Myocyte (in vitro differentiated cells): ENCODE data around the gene GRPEL1. TPM values are rescaled to one million over a fixed set of nuclear protein-coding genes. Genes with fewer than 3 reads are reported as not detected.

Experiments used
- DNase-seq: peaks from one replicate; pipeline ENCODE4 v3.0.0-alpha.2; 2012; ENCODE audit warnings: low read depth
- total RNA-seq: library from RNA; depleted of rRNA; stranded (reverse); fragments of >200 nt; gene quantifications from 2 replicates; pipeline ENCODE4 v1.2.3, GENCODE V29; 2014

The GRPEL1 gene
- total RNA-seq, 1 donor from 2014 or later: 45.0 TPM

GRCh38 chr4:7045961-7046921, 21.6 kb downstream of the GRPEL1 start:
- peak; percentile 78 for DNase-seq

GRCh38 chr4:7045553-7045952, 22.3 kb downstream of the GRPEL1 start:
- no peak for DNase-seq

- no peak for DNase-seq
Observed at GRCh38 chr4:7044137-7044930, 23.5 kb downstream of the GRPEL1 start.

- no peak for DNase-seq
Observed at GRCh38 chr4:7043284-7044136, 24.4 kb downstream of the GRPEL1 start, which contains the start of gene TADA2B. Gene TADA2B (plus strand): TSS chr4:7043372. CDS start chr4:7043580, 208 bp downstream.

- peak; percentile 98 for DNase-seq
Observed at GRCh38 chr4:7042503-7043283, 25.2 kb downstream of the GRPEL1 start.

GRCh38 chr4:7041801-7042502, 25.9 kb downstream of the GRPEL1 start:
- no peak for DNase-seq

GRCh38 chr4:7041246-7041645, 26.6 kb downstream of the GRPEL1 start:
- no peak for DNase-seq

- no peak for DNase-seq
Observed at GRCh38 chr4:7040765-7041164, 27.1 kb downstream of the GRPEL1 start.

- DNase-seq: no peak
Observed at GRCh38 chr4:7037425-7037824, 30.4 kb downstream of the GRPEL1 start.

- DNase-seq: peak; percentile 13
Observed at GRCh38 chr4:7034262-7035081, 33.4 kb downstream of the GRPEL1 start.

- no peak for DNase-seq
Observed at GRCh38 chr4:7032596-7032995, 35.3 kb downstream of the GRPEL1 start.

- no peak for DNase-seq
Observed at GRCh38 chr4:7031558-7032449, 36.1 kb downstream of the GRPEL1 start.

GRCh38 chr4:7030856-7031255, 37.0 kb downstream of the GRPEL1 start:
- DNase-seq: no peak

- no peak for DNase-seq
Observed at GRCh38 chr4:7029921-7030320, 37.9 kb downstream of the GRPEL1 start.

- DNase-seq: no peak
Observed at GRCh38 chr4:7029212-7029611, 38.7 kb downstream of the GRPEL1 start.

GRCh38 chr4:7027913-7028312, 40.0 kb downstream of the GRPEL1 start:
- DNase-seq: no peak

GRCh38 chr4:7027284-7027683, 40.6 kb downstream of the GRPEL1 start:
- no peak for DNase-seq

GRCh38 chr4:7026107-7026506, 41.8 kb downstream of the GRPEL1 start:
- no peak for DNase-seq
